Type B pancreatic cell (in vitro differentiated cells): ENCODE results near the gene CCDC85B. TPM values are rescaled to one million over a fixed set of nuclear protein-coding genes. Genes with fewer than 3 reads are reported as not detected.
A peak's percentile ranks its signal among the peaks of the same experiment; 100 is the strongest.

Source experiments
- DNase-seq: peaks from one replicate; pipeline ENCODE4 v3.0.0; 2021; ENCODE audit warnings: mixed read lengths; ENCODE audit not compliant: unreplicated experiment; ENCODE audit errors: extremely low spot score
- H3K27ac Mint-ChIP-seq: 2 replicates; pipeline ENCODE4 v1.8.0; 2021; ENCODE audit warnings: mild to moderate bottlenecking, mixed read lengths
- H3K27me3 Mint-ChIP-seq: 2 replicates; pipeline ENCODE4 v1.8.0; 2021; ENCODE audit warnings: mixed read lengths
- H3K36me3 Mint-ChIP-seq: 2 replicates; pipeline ENCODE4 v1.8.0; 2021; ENCODE audit warnings: mixed read lengths
- H3K4me1 Mint-ChIP-seq: one replicate; pipeline ENCODE4 v1.8.0; 2021; ENCODE audit warnings: mixed read lengths; ENCODE audit not compliant: unreplicated experiment
- H3K4me3 Mint-ChIP-seq: 2 replicates; pipeline ENCODE4 v1.8.0; 2021; ENCODE audit warnings: mild to moderate bottlenecking, mixed read lengths
- H3K9me3 Mint-ChIP-seq: 2 replicates; pipeline ENCODE4 v1.8.0; 2021; ENCODE audit warnings: mixed read lengths
- CTCF ChIP-seq: fragments of 200-600 bp; sonication (generic); conservative IDR thresholded peaks from 2 replicates; pipeline ENCODE4 v1.5.0; 2021; ENCODE audit warnings: antibody characterized with exemption, mild to moderate bottlenecking
- total RNA-seq: library from RNA; stranded (reverse); gene quantifications from 2 replicates; pipeline ENCODE4 v1.2.1, GENCODE V29; 2021; ENCODE audit warnings: low replicate concordance

CCDC85B gene
- total RNA-seq, 1 donor from 2014 or later, result 14.3 TPM

- H3K9me3 Mint-ChIP-seq, result no peaks in the 10 kb centered on the region
- H3K27ac Mint-ChIP-seq, result peak overlapping the region; percentile 53
These were observed 8.1 kb upstream of the CCDC85B start for GRCh38 chr11:65882120-65883057.

GRCh38 chr11:65883058-65883761, 7.3 kb upstream of the CCDC85B start:
- no peaks in the 10 kb centered on the region for H3K9me3 Mint-ChIP-seq
- peaks cover 13% of the 10 kb centered on the region for H3K4me1 Mint-ChIP-seq
- H3K4me3 Mint-ChIP-seq, result no peak overlapping the region
- no peak overlapping the region for H3K27ac Mint-ChIP-seq
- peaks cover 5% of the 10 kb centered on the region for H3K36me3 Mint-ChIP-seq
- no peak for TF ChIP-seq CTCF
- DNase-seq, result no peak
- H3K27me3 Mint-ChIP-seq, result no peaks in the 10 kb centered on the region

More at GRCh38 chr11:65882120-65883057, 8.1 kb upstream of the CCDC85B start:
- H3K4me3 Mint-ChIP-seq, result no peak overlapping the region
- peaks cover 13% of the 10 kb centered on the region for H3K4me1 Mint-ChIP-seq
- DNase-seq, result no peak
- H3K36me3 Mint-ChIP-seq, result peaks cover 5% of the 10 kb centered on the region
- TF ChIP-seq CTCF, result no peak
- H3K27me3 Mint-ChIP-seq, result no peaks in the 10 kb centered on the region

GRCh38 chr11:65883786-65884715, 6.4 kb upstream of the CCDC85B start:
- Mint-ChIP-seq H3K36me3 (peaks cover 5% of the 10 kb centered on the region), H3K4me3 (peak overlapping the region; percentile 79), H3K27me3 (no peaks in the 10 kb centered on the region), H3K9me3 (no peaks in the 10 kb centered on the region), H3K4me1 (peaks cover 17% of the 10 kb centered on the region), H3K27ac (peak overlapping the region; percentile 43)
- DNase-seq, result no peak
- no peak for TF ChIP-seq CTCF

GRCh38 chr11:65884716-65885092, 5.8 kb upstream of the CCDC85B start:
- peak; percentile 99 for TF ChIP-seq CTCF
- H3K4me3 Mint-ChIP-seq, result peak overlapping the region; percentile 79
- peaks cover 23% of the 10 kb centered on the region for H3K4me1 Mint-ChIP-seq
- no peak for DNase-seq
- H3K36me3 Mint-ChIP-seq, result peaks cover 5% of the 10 kb centered on the region
- H3K27me3 Mint-ChIP-seq, result peaks cover 2% of the 10 kb centered on the region
- H3K27ac Mint-ChIP-seq, result peak overlapping the region; percentile 43
- H3K9me3 Mint-ChIP-seq, result no peaks in the 10 kb centered on the region

- no peak for DNase-seq
- no peaks in the 10 kb centered on the region for H3K9me3 Mint-ChIP-seq
- peaks cover 7% of the 10 kb centered on the region for H3K27me3 Mint-ChIP-seq
- H3K4me3 Mint-ChIP-seq, result peak overlapping the region; percentile 20
- H3K27ac Mint-ChIP-seq, result no peak overlapping the region
- TF ChIP-seq CTCF, result no peak
- H3K36me3 Mint-ChIP-seq, result peaks cover 5% of the 10 kb centered on the region
- peaks cover 28% of the 10 kb centered on the region for H3K4me1 Mint-ChIP-seq
These were observed 5.2 kb upstream of the CCDC85B start for GRCh38 chr11:65885231-65885630.
